Retinal pigment epithelial cell (primary cell): ENCODE results near the gene SLC2A13.
"Not testable (repeated sequence)": the region's sequence is repeated elsewhere in the genome, so short reads cannot be mapped to it uniquely, and the experiment has no call there.

Experiments used
- DNase-seq: peaks from one replicate; pipeline ENCODE4 v3.0.0-alpha.2; 2010; ENCODE audit warnings: low read depth
- H3K4me3 ChIP-seq: 2 replicates; pipeline ENCODE4 v1.5.1; 2011; ENCODE audit warnings: mild to moderate bottlenecking, low read length, control low read depth, moderate library complexity
- CTCF ChIP-seq: conservative IDR thresholded peaks from 2 replicates; pipeline ENCODE4 v1.5.1; 2011; ENCODE audit warnings: low read depth, low read length, control low read depth, inconsistent platforms

SLC2A13 gene

GRCh38 chr12:39935839-39936238 lies 170.0 kb downstream of the SLC2A13 start:
- no peak overlapping the region for H3K4me3 ChIP-seq
- no peak for DNase-seq
- no peak for TF ChIP-seq CTCF

GRCh38 chr12:39935275-39935674 lies 170.6 kb downstream of the SLC2A13 start:
- no peak for DNase-seq
- no peak for TF ChIP-seq CTCF

GRCh38 chr12:39931857-39932256 lies 174.0 kb downstream of the SLC2A13 start:
- DNase-seq: no peak
- TF ChIP-seq CTCF: no peak
- no peak overlapping the region for H3K4me3 ChIP-seq

More at GRCh38 chr12:39935275-39935674, 170.6 kb downstream of the SLC2A13 start:
- no peak overlapping the region for H3K4me3 ChIP-seq

- TF ChIP-seq CTCF: no peak
- DNase-seq: no peak
- H3K4me3 ChIP-seq: no peak overlapping the region
Observed at GRCh38 chr12:39931231-39931630, 174.7 kb downstream of the SLC2A13 start.

- DNase-seq: no peak
- no peak for TF ChIP-seq CTCF
- H3K4me3 ChIP-seq: no peak overlapping the region
Observed at GRCh38 chr12:39930101-39930500, 175.8 kb downstream of the SLC2A13 start.

GRCh38 chr12:39928181-39928899 lies 177.5 kb downstream of the SLC2A13 start:
- DNase-seq: no peak
- TF ChIP-seq CTCF: no peak
- H3K4me3 ChIP-seq: no peak overlapping the region

- H3K4me3 ChIP-seq: no peak overlapping the region
- no peak for TF ChIP-seq CTCF
- no peak for DNase-seq
Observed at GRCh38 chr12:39923364-39923763, 182.5 kb downstream of the SLC2A13 start.

- not testable (repeated sequence) for DNase-seq, H3K4me3 ChIP-seq
Observed at GRCh38 chr12:39922598-39922997, 183.3 kb downstream of the SLC2A13 start.
